ENCODE data around the gene NARF. TPM values are rescaled to one million over a fixed set of nuclear protein-coding genes. Genes with fewer than 3 reads are reported as not detected.
"Not testable (repeated sequence)": the region's sequence is repeated elsewhere in the genome, so short reads cannot be mapped to it uniquely, and the experiment has no call there.

The NARF gene
- 26.6 and 37.7 TPM in 2 replicates for total RNA-seq (2014; rRNA removed; shearing (Covaris generic))
- 39.3 and 56.5 TPM in 2 replicates for polyA plus RNA-seq (2014; cell fraction: nucleus; rRNA removed)

DNA sequence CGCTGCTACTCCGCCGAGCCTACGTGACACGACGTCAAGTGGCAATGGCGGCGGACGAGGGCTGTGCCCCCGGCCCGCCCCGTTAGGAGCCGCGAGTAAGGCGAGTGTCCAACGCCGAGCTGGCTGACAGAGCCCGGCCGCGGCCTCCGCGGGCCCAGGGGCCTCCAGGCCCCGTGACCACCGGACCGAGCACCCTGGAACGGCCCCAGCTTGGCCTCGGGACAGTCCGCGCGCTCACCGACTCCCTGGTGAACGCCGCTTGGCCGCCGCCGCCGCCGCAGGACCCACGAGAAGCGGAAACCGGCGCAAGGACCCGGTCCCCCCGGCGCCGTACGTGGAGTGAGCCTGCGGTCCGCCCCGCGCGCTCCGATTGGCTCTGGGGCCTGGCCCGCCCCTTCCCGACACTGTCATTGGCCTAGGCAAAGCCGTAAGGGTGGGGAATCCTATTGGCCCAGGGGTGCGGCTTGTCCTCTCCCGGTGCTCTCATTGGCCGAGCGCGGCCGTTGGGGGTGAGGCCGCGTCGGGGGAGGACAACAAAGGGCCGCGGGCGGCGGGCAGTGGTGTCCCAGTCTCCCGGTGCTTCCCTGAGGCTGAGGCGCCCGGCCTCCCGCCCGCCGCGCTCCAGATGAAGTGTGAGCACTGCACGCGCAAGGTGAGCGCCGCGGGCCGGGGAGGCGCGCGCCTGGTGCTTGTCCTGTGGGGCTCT is at the start of gene NARF:
Gene NARF, plus strand, starts transcription at position 563 of the 706 bp plus-strand sequence. Its CDS starts 63 bp downstream, at position 626.
- peak; percentile 98 for DNase-seq (ENCODE audit: extremely low read depth, low read depth)

DNA sequence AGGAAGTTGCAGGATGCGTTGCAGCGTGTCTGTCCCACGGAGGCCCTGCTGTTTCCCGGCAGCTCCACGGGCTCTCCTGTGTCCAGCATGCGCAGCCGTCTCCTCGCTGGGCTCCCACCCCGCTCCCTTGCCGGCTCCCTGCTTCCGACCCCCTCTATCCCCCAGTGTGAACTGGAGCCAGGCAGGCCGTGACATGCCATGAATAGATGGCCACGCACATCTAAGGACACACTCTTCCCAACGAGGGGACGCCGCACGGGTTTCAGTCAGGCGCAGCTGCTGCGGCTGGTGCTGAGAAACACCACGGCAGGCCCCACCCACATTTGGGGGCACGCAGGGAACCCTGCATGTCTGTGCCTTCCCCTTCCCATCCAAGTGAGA is 49.6 kb upstream of the NARF start:
- DNase-seq (ENCODE audit: extremely low read depth, low read depth) = no peak

DNA sequence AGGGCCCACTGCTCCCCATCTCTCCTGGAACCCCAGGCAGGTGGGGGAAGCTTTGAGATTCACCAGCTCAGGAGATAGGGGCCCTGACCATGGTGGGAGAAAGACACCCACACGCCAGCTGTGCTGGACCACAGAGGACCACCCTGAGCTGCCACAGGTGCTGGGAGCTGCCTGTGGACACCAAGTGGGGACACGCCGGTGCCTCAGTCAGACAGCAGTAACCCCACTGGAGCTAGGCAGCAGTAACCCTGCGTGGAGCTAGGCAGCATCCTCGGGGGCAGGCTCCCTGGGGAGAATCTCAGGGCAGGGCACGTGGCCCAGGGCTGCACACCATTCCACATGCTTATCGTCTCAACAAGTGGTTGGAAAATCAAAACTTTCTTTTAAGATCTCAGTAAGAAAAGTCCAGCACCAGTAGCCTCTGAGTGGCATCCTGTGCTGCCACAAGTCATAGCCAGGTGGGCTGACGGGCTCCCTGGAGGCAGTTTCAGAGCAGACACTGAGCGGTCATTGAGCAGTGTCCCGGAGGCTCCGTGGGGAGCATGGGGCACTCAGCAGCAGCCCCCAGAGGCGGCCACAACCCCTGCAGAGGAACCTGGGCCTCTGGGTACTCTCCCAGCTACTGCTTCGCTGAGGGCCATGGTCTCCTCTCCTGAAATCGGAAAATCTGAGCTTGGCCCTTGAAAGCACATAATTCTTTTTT is 48.4 kb upstream of the NARF start:
- DNase-seq (ENCODE audit: extremely low read depth, low read depth) = no peak

DNA sequence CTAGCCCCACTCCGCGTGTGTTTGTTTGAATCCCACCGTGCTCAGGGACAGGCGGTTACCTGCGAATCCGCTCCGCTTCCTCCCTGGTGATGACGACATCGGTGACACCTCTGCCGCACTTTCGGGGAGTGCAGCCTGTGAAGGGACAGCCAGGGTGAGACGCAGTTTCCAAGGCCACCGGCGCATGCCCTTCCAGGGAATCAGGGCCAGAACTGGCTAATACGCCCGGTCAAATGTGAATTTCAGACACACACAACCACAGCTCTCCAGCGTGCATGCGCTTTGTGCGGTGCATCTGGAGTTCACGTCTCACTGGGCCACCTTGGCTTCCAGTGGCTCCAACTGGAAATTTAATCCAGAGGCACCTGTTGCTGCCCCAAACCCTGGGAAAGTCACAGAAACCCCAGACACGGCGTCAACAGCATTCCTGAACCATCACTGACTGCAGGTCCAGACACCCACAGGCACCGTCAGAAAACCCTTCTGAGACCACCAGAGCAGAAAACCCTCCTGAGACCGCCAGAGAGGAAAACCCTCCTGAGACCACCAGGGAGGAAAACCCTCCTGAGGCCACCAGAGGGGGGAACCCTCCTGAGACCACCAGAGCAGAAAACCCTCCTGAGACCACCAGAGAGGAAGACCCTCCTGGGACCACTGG is 47.0 kb upstream of the NARF start:
- no peak for DNase-seq (ENCODE audit: extremely low read depth, low read depth)

DNA sequence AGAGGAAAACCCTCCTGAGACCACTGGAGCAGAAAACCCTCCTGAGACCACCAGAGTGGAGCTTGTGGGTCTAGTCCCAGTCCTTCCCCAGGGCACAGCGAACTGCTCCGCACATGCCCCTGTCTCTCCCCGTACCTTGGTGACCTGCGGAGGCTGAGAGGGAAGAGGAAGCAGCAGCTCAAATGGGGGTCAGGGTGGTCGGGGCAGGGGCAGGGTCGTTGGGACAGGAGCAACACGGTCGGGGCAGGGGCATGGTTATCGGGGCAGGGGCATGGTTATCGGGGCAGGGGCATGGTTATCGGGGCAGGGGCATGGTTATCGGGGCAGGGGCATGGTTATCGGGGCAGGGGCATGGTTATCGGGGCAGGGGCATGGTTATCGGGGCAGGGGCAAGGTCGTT is 46.5 kb upstream of the NARF start:
- DNase-seq (ENCODE audit: extremely low read depth, low read depth) = not testable (repeated sequence)

DNA sequence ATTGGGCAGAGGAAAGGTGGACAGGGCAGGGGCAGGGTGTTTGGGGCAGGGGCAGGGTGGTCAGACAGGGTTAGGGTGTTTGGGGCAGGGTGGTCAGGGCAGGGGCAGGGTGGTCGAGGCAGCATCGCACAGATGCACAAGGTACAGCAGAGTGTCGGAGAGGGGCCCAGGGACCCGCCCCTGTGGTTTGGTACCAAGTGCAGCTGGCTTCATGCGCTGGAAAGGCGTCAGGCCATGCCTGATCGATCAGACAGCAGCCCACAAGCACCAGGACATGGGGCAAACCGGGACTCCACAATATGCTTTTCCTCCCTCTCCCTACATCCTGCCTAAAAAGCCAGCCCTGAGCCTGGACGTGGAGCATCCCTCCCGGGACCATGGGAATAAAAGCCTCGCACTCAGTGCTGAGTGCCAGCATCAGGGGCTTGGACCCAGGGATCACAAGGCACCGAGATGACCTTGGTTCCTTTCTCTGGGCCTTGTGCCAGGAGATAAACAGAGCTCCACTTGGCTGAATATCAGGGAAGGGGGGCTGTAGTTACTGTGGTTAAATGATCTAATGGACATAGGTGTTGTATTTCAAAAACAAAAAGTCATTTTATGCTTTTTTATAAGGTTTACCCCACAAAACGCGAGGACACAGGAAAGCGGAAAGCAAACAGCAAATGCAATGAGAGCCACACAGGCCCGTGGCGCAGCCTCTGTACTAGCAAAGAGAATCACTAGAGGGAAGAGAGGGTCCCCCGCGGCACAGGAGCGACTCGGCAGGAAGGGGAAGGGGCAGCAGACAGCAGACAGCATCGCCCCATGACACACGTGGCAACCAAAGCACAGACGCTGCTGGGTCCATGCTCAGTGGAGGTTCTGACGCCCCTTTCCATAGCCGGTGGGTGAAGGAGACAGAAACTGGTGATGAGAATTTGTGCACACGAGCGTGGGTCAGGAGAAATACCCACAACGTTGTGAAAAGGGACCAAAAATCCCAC is 45.7 kb upstream of the NARF start:
- DNase-seq (ENCODE audit: extremely low read depth, low read depth) = no peak

DNA sequence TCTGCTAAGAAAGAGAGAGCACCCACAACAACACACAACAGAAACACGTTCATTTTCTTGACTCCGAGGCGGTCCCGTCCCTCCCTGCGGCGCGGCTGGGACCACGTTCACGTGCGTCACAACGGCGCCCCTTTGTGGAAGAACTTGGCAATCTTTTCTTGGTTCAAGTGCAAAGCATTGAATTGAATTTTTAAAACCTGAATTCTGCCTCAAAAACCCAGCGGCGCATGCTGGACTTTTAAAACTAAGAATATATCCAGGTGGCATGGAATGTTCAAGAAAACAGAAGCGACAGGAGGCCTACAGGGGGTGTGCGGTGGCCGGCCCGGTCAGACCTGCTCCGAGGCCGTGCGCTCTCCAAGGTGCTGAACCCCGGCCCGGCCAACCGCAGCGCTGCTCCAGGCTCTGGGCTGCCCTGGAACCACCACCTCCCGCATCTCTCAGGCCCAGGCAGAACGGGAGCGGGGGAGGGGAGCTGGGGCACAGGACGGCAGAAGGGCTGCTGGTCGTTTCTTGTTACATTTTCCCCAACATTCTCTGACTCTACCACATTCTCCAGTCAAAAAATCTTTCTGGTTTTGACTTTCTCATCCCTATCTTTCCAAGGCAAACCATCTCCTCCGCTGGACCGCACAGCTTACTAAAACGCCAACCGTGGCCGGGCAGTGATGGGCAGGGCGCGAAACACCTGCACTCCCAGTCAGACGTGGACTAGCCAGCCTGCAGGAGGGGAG is 43.8 kb upstream of the NARF start:
- DNase-seq (ENCODE audit: extremely low read depth, low read depth) = peak; percentile 58

DNA sequence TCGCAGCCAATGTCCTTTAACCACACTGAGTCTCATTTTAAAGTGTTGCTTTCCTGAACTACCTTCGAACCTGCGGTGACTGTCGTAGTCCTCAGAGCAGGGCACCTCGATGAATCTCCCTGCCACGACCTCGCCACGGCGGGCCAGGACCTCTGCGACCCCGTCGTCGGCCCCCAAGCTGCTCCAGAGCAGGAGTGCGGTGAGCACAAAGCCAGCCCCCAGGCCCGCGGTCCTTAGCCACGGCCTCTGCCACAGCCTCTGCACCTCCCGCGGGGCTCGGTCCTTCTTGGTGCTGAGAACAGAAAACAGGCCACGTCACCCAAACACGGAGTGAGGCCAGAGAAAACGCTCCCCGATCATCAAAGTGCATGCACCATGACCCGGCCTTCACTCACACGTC is 43.2 kb upstream of the NARF start:
- no peak for DNase-seq (ENCODE audit: extremely low read depth, low read depth)

DNA sequence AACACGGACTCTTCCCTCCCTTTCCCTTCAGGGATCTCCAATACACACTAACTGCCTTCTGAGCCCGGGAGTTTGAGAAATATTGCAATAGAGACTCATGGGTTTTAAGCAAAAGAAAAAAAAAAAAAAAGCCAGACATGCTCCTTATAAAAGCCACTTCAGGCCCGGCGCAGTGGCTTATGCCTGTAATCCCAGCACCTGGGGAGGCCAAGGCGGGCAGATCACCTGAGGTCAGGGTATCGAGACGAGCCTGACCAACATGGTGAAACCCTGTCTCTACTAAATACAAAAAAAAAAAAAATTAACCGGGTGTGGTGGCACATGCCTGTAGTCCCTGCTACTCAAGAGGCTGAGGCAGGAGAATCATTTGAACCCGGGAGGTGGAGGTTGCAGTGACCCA is 42.8 kb upstream of the NARF start:
- DNase-seq (ENCODE audit: extremely low read depth, low read depth) = no peak

DNA sequence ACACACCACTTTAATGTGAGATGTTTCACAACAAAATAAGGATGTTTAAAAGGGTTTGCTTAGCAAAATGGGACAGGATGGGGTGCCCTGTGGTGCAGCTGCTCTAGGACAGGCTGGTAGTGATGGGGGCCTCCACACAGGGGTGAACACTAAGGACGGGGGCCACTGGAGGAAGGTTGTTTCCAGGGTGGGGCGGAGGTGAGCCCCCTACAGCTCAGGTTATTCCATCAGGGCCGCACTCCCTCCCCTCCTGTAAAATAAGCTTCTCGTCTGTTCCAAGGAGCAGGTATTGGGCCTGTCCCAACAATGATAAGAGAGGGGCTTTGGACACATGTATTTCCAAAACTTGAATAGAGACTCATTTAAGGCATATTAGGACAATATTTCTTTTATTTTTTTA is 42.3 kb upstream of the NARF start:
- no peak for DNase-seq (ENCODE audit: extremely low read depth, low read depth)

DNA sequence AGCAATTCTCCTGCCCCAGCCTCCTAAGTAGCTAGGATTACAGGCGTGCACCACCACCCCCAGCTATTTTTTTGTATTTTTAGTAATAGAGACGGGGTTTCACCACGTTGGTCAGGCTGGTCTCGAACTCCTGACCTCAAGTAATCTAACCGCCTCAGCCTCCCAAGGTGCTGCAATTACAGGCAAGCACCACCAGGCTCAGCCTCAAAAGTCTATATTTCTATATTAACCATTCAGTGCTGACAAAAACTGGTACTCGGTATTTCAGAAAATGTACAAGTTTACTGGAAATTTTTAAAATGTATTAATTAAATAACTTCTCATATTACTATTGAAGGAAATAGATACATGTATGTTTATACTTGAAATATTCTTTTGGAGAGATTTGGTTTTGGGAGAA is 41.8 kb upstream of the NARF start:
- DNase-seq (ENCODE audit: extremely low read depth, low read depth) = no peak

DNA sequence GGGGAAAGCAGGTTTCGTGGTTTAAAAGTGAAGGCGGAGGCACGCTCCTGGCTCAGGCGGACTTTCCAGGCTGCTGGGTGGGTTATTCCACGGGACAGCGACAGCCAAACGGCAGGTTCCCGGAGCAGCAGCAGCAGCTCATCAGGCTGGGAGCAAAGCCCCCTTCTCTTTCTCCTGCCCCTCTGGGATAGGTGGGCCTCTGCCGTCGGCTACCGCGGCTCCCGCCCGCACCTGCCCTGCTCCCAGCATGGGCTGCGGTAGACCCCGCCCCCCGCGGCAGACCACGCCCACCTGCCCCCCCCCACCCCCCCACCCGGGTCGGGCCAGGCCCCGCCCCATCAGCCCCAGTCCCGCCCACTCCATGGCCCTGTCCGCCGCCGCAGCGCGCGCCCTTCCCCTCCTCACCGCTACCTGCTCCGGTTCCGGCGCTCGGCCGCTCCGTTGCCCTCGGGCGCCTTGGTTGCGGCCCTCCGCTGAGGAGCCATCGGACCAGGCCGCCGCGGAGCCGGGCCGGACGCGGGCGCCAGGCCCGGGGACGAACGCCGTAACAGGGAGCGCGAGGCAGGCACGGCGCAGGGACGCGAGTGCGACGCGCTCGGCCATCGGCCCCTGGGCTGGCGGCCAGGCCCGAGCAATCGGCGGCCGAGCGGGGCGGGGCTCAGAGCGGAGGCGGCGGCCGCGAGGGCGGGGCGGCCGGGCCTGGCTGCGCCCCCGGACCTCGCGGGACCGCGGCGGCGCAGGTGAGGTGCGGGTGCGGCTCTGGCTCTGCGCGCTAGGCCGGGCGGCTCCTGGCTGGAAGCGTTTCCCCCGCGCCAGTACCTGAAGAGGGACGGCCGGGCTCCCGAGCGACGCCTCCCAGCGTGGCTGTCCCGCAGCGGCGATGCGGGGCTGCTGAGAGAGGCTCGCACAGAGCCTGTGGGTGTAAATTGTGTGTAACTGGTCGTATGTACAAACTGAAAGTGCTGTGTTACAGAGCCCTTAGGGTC is 40.2 kb upstream of the NARF start, which contains the start of the genes HEXD and OGFOD3:
Gene HEXD, plus strand, starts transcription at position 347 of the 986 bp plus-strand sequence. CDS start 1,453 bp downstream, outside the sequence.
Gene OGFOD3, minus strand, starts transcription at position 586 of the 986 bp plus-strand sequence. Its CDS starts 101 bp downstream, at position 485.
- DNase-seq (ENCODE audit: extremely low read depth, low read depth) = peak; percentile 75

DNA sequence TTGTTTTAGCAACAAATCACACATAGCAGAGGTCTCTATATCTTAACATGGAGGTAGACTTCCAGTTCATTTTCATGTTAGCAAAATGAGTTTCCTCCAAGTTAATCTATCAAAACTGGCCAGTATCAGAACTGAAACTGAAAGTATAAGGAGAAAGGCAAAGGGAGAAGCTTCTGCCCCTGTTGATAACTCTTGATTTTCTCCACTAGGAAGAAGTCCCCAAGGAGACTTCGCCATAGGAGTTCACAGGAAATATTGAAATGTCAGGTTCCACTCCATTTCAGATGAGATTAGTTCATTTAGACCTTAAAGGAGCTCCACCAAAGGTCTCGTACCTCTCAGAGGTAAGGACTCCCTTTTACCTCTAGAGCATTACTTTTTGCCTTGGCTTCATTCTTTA is 39.0 kb upstream of the NARF start:
- DNase-seq (ENCODE audit: extremely low read depth, low read depth) = no peak

DNA sequence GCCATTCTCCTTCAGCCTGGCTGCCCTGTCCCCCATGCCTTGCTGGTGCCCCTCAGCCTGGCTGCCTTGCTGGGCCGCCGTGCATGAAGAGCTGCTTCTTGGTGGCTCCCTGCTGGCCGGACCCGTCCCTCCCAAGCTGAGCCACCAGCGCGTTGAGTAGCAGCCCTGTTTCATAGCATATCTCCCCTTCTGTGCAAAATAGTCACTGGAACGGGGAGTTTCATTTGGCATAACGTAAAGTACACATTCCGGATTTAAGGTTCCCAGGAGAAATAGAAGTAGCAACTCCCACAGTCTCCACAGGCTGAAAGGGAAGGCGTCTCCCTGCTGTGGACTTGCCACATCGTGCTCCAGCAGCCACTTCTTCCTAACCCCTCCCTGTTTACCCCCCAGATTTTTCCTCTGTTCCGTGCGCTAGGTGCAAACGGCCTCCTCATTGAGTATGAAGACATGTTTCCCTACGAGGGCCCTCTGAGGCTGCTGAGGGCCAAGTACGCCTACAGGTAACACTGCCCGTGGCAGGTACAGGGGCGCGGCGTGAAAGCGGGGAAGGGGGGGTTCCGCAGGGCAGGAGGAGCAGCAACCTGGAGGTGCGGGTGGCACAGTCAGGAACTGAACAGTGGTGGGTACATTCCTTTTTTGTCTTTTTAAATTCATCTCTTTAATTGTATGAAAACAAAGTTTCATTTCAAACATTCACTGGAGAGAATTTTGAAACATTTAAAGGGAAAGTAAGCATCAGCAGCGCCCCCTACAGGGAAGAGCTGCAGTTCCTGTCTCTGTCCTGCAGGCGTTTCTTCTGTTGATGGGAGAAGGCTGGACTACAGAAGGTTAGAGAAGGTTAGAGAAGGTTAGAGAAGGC is 34.3 kb upstream of the NARF start:
- DNase-seq (ENCODE audit: extremely low read depth, low read depth) = no peak

DNA sequence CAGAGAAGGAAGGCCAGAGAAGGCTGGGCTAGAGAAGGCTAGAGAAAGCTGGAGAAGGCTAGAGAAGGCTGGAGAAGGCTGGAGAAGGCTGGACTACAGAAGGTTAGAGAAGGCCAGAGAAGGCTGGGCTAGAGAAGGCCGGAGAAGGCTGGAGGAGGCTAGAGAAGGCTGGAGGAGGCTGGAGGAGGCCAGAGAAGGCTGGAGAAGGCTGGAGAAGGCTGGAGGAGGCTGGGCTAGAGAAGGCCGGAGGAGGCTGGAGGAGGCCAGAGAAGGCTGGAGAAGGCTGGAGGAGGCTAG is 33.7 kb upstream of the NARF start:
- DNase-seq (ENCODE audit: extremely low read depth, low read depth) = no peak

DNA sequence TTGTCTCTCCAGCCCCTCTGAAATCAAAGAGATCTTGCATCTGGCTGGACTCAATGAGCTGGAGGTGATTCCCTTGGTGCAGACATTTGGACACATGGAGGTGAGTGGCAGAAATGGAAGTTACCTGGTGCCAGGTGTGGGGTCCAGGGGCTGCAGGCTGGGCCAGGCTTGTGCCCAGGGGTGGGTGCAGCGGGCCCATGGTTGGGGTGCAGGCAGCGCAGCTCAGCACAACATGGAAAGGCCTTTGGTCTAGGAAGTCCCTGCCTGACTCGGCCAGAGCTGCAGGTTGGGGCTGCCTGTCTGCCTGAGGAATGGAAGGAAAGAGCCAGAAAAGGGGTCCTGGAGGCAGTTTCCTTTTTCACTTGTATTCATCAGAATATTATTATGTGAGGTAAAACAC is 30.0 kb upstream of the NARF start:
- no peak for DNase-seq (ENCODE audit: extremely low read depth, low read depth)

DNA sequence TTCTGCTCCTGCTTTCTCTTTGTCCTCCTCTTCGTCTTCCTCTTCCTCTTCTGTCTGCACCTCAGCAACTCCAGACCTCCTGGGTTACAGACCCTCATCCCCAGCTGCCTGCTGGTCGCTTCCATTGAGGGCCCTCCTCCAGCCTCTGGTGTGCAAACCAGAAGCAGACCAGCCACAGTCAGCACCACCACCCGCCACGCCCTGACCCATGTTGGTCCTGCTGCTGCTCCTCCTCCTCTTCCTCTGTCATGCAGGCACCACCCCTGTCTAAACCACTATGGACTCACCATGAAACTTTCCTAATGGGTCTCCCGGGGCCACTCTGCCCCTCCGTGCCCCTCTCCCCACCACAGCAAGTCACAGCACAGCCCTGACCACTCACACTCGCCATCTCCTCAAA is 28.7 kb upstream of the NARF start:
- no peak for DNase-seq (ENCODE audit: extremely low read depth, low read depth)

DNA sequence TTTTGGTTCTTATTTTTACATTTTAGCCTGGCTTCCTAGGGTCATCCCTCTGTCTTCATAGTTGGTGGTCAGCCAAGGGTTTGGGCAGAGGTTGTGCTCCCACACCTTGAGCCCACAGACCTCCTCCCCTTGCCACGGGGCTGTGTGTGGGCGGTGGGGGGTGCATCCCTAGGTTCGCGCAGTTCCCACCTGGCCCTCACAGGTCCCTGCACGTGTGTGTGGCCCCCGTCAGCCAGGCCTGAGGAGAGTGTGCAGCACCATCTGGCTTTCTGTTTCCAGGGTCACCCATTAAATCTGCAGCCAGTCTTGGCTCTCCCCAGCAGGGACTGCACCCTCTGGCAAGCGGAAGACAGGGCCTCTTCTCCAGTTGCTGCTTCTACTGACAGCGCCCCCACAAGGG is 26.5 kb upstream of the NARF start:
- DNase-seq (ENCODE audit: extremely low read depth, low read depth) = no peak

Data from NCI-H460 (cell line).